ENCODE data around the gene CAPN5.

The CAPN5 gene

DNA sequence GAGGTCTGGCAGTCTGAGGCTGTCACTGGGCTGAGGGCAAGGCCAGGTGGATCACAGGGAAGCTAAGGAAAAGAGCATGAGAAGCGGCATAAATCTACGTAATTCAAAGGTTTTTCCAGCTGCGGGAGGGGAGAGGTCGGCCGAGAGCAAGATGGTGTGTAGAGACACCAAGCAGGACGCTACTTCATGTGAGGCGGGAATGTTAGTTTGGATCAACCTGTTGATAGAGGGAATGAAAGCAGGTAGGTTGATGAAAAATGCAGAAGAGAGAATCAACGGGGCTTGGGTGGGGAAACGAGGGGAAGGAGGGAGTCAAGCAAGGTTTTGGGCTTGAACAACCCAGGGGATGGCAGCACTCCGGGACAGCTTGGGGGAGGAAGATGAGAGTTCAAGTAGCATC lies 29.7 kb upstream of the CAPN5 start:
- TF ChIP-seq, protein P1, sequence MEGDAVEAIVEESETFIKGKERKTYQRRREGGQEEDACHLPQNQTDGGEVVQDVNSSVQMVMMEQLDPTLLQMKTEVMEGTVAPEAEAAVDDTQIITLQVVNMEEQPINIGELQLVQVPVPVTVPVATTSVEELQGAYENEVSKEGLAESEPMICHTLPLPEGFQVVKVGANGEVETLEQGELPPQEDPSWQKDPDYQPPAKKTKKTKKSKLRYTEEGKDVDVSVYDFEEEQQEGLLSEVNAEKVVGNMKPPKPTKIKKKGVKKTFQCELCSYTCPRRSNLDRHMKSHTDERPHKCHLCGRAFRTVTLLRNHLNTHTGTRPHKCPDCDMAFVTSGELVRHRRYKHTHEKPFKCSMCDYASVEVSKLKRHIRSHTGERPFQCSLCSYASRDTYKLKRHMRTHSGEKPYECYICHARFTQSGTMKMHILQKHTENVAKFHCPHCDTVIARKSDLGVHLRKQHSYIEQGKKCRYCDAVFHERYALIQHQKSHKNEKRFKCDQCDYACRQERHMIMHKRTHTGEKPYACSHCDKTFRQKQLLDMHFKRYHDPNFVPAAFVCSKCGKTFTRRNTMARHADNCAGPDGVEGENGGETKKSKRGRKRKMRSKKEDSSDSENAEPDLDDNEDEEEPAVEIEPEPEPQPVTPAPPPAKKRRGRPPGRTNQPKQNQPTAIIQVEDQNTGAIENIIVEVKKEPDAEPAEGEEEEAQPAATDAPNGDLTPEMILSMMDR (IDR thresholded peaks at IDR 0.05): no peak
- no peak overlapping the region for H3K27ac ChIP-seq
- DNase-seq (ENCODE audit: low spot score): no peak
- H3K4me3 ChIP-seq: no peak overlapping the region

DNA sequence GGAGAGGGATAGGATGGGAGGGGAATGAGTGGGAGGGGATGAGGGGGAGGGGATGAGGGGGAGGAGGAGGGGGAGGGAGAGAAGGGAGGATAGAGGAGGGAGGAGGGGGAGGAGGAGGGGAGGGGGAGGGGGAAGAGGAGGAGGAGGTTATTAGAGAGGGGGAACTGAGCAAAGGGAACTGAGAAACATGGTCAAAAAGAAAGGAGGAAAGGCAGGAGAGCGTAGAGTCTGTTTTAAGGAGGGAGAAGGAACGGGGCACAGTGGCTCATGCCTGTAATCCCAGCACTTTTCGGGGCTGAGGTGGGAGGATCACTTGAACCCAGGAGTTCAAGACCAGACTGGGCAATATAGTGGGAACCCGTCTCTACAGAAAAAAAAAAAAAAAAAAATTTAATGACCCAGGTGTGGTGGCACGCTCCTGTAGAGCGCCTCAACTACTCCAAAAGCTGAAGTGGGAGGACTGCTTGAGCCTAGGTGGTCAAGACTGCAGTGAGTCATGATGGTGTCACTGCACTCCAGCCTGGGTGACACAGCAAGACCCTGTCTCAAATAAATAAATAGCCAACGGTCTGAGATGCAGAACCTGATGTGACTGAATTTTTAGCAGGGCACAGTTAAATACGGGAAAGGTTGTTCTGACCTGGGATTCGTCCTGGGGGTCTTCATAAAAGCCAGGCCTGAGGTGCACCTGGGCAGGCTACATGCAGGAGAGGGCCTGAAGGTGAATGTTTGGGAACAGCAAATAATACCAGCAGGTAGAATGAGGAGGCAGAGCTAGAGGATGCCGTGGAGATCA lies 28.5 kb upstream of the CAPN5 start:
- H3K27ac ChIP-seq: no peak overlapping the region
- H3K4me3 ChIP-seq: no peak overlapping the region
- no peak for DNase-seq (ENCODE audit: low spot score)
- TF ChIP-seq, protein P1 (IDR thresholded peaks at IDR 0.05): no peak

DNA sequence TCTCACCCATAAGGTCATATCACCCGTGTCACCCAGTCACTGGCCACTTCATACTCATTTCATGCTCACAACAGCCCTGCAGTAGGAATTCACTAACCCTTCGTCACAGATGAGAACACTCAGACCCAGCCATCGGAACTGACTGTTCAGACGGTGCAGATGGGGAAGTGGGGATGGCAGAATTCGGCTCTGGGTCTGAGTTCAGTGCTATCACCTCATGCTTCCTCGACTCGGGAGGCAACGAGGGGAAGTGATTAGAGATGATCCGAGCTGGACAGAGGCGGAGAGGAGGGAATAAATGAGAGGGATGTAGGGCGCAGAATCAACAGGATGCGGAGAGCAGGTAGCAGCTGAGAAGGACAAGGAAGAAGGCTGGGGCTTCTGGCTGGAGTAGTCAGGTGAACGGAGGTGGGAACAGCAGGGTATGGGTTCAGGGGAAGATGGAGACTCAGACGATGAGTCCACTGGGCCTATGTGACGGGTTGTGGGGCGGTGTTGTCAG lies 27.9 kb upstream of the CAPN5 start:
- DNase-seq (ENCODE audit: low spot score): no peak
- TF ChIP-seq, protein P1 (IDR thresholded peaks at IDR 0.05): no peak
- Histone ChIP-seq H3K4me3 (no peak overlapping the region), H3K27ac (no peak overlapping the region)

DNA sequence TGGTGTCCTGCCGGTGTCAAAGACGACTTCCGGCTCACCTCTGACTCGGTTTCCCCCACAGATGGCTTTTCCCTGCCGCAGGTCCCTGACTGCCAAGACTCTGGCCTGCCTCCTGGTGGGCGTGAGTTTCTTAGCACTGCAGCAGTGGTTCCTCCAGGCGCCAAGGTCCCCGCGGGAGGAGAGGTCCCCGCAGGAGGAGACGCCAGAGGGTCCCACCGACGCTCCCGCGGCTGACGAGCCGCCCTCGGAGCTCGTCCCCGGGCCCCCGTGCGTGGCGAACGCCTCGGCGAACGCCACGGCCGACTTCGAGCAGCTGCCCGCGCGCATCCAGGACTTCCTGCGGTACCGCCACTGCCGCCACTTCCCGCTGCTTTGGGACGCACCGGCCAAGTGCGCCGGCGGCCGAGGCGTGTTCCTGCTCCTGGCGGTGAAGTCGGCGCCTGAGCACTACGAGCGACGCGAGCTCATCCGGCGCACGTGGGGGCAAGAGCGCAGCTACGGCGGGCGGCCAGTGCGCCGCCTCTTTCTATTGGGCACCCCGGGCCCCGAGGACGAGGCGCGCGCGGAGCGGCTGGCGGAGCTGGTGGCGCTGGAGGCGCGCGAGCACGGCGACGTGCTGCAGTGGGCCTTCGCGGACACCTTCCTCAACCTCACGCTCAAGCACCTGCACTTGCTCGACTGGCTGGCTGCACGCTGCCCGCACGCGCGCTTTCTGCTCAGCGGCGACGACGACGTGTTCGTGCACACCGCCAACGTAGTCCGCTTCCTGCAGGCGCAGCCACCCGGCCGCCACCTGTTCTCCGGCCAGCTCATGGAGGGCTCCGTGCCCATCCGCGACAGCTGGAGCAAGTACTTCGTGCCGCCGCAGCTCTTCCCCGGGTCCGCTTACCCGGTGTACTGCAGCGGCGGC lies 27.0 kb upstream of the CAPN5 start:
- peak overlapping the region; percentile 71 for H3K4me3 ChIP-seq
- TF ChIP-seq, protein P1 (IDR thresholded peaks at IDR 0.05): no peak
- DNase-seq (ENCODE audit: low spot score): no peak
- H3K27ac ChIP-seq: no peak overlapping the region

DNA sequence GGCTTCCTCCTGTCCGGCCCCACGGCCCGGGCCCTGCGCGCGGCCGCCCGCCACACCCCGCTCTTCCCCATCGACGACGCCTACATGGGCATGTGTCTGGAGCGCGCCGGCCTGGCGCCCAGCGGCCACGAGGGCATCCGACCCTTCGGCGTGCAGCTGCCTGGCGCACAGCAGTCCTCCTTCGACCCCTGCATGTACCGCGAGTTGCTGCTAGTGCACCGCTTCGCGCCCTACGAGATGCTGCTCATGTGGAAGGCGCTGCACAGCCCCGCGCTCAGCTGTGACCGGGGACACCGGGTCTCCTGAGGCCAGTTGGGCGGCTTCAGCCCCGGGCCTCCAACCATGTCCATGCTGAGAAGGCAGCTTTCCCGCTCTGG lies 26.4 kb upstream of the CAPN5 start:
- no peak for DNase-seq (ENCODE audit: low spot score)
- Histone ChIP-seq H3K4me3 (peak overlapping the region; percentile 71), H3K27ac (no peak overlapping the region)
- TF ChIP-seq, protein P1 (IDR thresholded peaks at IDR 0.05): no peak

DNA sequence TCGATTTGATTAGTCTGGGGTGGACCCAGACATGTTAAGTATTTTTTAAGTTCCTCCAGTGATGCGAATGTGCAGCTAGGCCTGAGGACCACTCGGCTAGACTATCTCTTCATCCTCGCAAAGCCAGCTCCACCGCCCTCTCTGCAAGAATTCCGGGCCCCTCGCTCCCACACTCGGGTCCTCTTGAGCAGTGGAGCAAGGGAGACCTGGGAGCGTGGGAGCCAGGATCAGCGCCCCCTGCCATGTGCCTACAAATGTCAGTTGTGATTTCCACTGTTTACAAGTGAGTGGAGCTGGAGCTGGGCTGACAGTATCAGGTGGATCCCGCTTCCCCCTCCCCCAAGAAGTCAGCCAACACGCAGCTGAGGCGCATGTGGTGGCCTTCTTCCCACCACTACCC lies 25.9 kb upstream of the CAPN5 start:
- no peak for DNase-seq (ENCODE audit: low spot score)
- H3K27ac ChIP-seq: no peak overlapping the region
- no peak overlapping the region for H3K4me3 ChIP-seq
- TF ChIP-seq, protein P1 (IDR thresholded peaks at IDR 0.05): no peak
